Measurements from ENCODE around the gene MEIS1.

- TF ChIP-seq EZH2 (optimal IDR thresholded peaks at IDR 0.05; ENCODE audit: low read depth, low read length) (no peak), EZH2phosphoT487 (IDR thresholded peaks at IDR 0.05; ENCODE audit: low read length) (no peak)
Observed at GRCh38 chr2:66530651-66531050, 95.7 kb downstream of the MEIS1 start.
